H1 (cell line): ENCODE results near the gene CTDP1. TPM values are rescaled to one million over a fixed set of nuclear protein-coding genes. Genes with fewer than 3 reads are reported as not detected.

Source experiments
- CTCF ChIA-PET: fragments of 300-600 bp; sonication (Branson Sonifier 250); formaldehyde crosslinking; loops from one replicate; lab custom pipeline; 2021; ENCODE audit not compliant: partially characterized antibody; lab: Charles Lee
- POLR2A ChIA-PET: fragments of 300-600 bp; sonication (Branson Sonifier 250); formaldehyde crosslinking; loops from one replicate; lab custom pipeline; 2021; ENCODE audit warnings: inconsistent platforms; ENCODE audit not compliant: partially characterized antibody; lab: Charles Lee
- DNase-seq, 2 experiments: peaks; one replicate each; pipeline versions ENCODE4 v3.0.0 to v3.0.0-alpha.2; 2010 to 2022; ENCODE audit warnings: low spot score in 2 of 2, low read depth in 1 of 2, mixed read lengths in 1 of 2
- FAIRE-seq: peaks from 2 replicates; lab custom pipeline; 2011; peaks lifted over from hg19 to GRCh38; lab: Jason Lieb, UNC
- H2AFZ ChIP-seq: 2 replicates; pipeline ENCODE4 v1.8.1; 2012; ENCODE audit warnings: low read length, inconsistent platforms
- H2AK5ac ChIP-seq: 2 replicates; pipeline ENCODE4 v1.6.1; 2013; ENCODE audit warnings: low read depth, low read length
- H2BK120ac ChIP-seq: replicated peaks from 2 replicates; pipeline ENCODE3; 2013; ENCODE audit warnings: low read depth, low read length, inconsistent platforms
- H2BK12ac ChIP-seq: 2 replicates; pipeline ENCODE4 v1.6.1; 2013; ENCODE audit warnings: low read depth, low read length
- H2BK15ac ChIP-seq: 2 replicates; pipeline ENCODE4 v1.6.1; 2013; ENCODE audit warnings: low read length
- H2BK20ac ChIP-seq: 2 replicates; pipeline ENCODE4 v1.6.1; 2013; ENCODE audit warnings: low read length
- H2BK5ac ChIP-seq: 2 replicates; pipeline ENCODE4 v1.6.1; 2013; ENCODE audit warnings: low read depth, low read length
- H3K14ac ChIP-seq: 2 replicates; pipeline ENCODE4 v1.6.1; 2013; ENCODE audit warnings: inconsistent platforms; ENCODE audit not compliant: insufficient read length
- H3K18ac ChIP-seq: 2 replicates; pipeline ENCODE4 v1.6.1; 2013; ENCODE audit warnings: low read length; ENCODE audit errors: extremely low read depth
- H3K23ac ChIP-seq: 2 replicates; pipeline ENCODE4 v1.6.1; 2013; ENCODE audit warnings: inconsistent platforms; ENCODE audit not compliant: insufficient read length
- H3K23me2 ChIP-seq: 2 replicates; pipeline ENCODE4 v1.6.1; 2013; ENCODE audit warnings: low read depth, low read length
- H3K27ac ChIP-seq: 2 replicates; pipeline ENCODE4 v1.6.1; 2011; ENCODE audit warnings: low read depth, low read length, inconsistent platforms
- H3K27me3 ChIP-seq, 4 experiments: replicated peaks in 1 of 4; 1 replicate in 1 of 4; 2 replicates in 3 of 4; pipeline versions ENCODE4 v1.6.1 to v1.8.1; 2011 to 2013; ENCODE audit warnings: low read length in 3 of 4, mild to moderate bottlenecking in 3 of 4, inconsistent platforms in 2 of 4, mixed read lengths in 2 of 4, moderate library complexity in 1 of 4; ENCODE audit not compliant: control insufficient read depth in 3 of 4, insufficient read depth in 3 of 4; ENCODE audit errors: extremely low read depth in 1 of 4
- H3K36me3 ChIP-seq, 4 experiments: 2 replicates each; pipeline versions ENCODE4 v1.6.1 to v1.8.1; 2011 to 2013; ENCODE audit warnings: mild to moderate bottlenecking in 4 of 4, low read length in 3 of 4, moderate library complexity in 2 of 4, control low read depth in 1 of 4, inconsistent platforms in 1 of 4; ENCODE audit not compliant: insufficient read depth in 4 of 4, control insufficient read depth in 2 of 4
- H3K4ac ChIP-seq: replicated peaks from 2 replicates; pipeline ENCODE3; 2013; ENCODE audit warnings: low read length, low read depth, mixed read lengths, inconsistent platforms; ENCODE audit not compliant: insufficient read length
- H3K4me1 ChIP-seq, 4 experiments: replicated peaks in 1 of 4; 1 replicate in 1 of 4; 2 replicates in 3 of 4; pipeline versions ENCODE4 v1.6.1 to v1.8.1; 2011 to 2013; ENCODE audit warnings: low read length in 3 of 4, inconsistent platforms in 2 of 4, mixed read lengths in 1 of 4; ENCODE audit not compliant: insufficient read depth in 4 of 4, control insufficient read depth in 3 of 4
- H3K4me2 ChIP-seq, 2 experiments: 2 replicates each; pipeline versions ENCODE4 v1.6.1 to v1.8.1; 2011 to 2013; ENCODE audit warnings: low read depth in 2 of 2, low read length in 2 of 2, control low read depth in 1 of 2, inconsistent platforms in 1 of 2, mild to moderate bottlenecking in 1 of 2; ENCODE audit not compliant: insufficient read depth in 1 of 2
- H3K4me3 ChIP-seq, 4 experiments: fragments of 200-600, 300-600 bp in 1 of 4; sonication (generic), shearing (Covaris generic), sonication (Bioruptor Twin) in 1 of 4; 2 replicates each; pipeline versions ENCODE4 v1.5.1 to v1.8.1; 2011 to 2016; ENCODE audit warnings: low read length in 4 of 4, low read depth in 3 of 4, control low read depth in 2 of 4, inconsistent platforms in 2 of 4, mild to moderate bottlenecking in 2 of 4, mixed read lengths in 1 of 4, moderate library complexity in 1 of 4; ENCODE audit not compliant: insufficient read depth in 2 of 4; ENCODE audit errors: extremely low read depth in 1 of 4
- H3K56ac ChIP-seq: replicated peaks from 2 replicates; pipeline ENCODE3; 2013; ENCODE audit warnings: low read depth, mild to moderate bottlenecking, mixed read lengths, low read length, inconsistent platforms; ENCODE audit not compliant: insufficient read length
- H3K79me1 ChIP-seq: 2 replicates; pipeline ENCODE4 v1.6.1; 2013; ENCODE audit warnings: low read depth, low read length, control low read depth
- H3K79me2 ChIP-seq, 2 experiments: 2 replicates each; pipeline versions ENCODE4 v1.6.1 to v1.8.1; 2012 to 2013; ENCODE audit warnings: low read length in 2 of 2, mild to moderate bottlenecking in 2 of 2, inconsistent platforms in 1 of 2; ENCODE audit not compliant: insufficient read depth in 2 of 2, control insufficient read depth in 1 of 2
- H3K9ac ChIP-seq, 4 experiments: replicated peaks in 1 of 4; 1 replicate in 1 of 4; 2 replicates in 3 of 4; pipeline versions ENCODE4 v1.6.1 to v1.8.1; 2011 to 2013; ENCODE audit warnings: low read depth in 3 of 4, low read length in 3 of 4, control low read depth in 2 of 4, mild to moderate bottlenecking in 2 of 4, moderate library complexity in 2 of 4, inconsistent platforms in 1 of 4; ENCODE audit errors: extremely low read depth in 1 of 4
- H3K9me3 ChIP-seq, 2 experiments: 2 replicates each; pipeline versions ENCODE4 v1.6.1 to v1.8.1; 2012 to 2013; ENCODE audit warnings: mild to moderate bottlenecking in 2 of 2, moderate library complexity in 2 of 2, control low read depth in 1 of 2, inconsistent platforms in 1 of 2, low read depth in 1 of 2, low read length in 1 of 2, mixed read lengths in 1 of 2; ENCODE audit not compliant: insufficient read depth in 2 of 2
- H4K20me1 ChIP-seq, 2 experiments: replicated peaks in 1 of 2; 2 replicates each; pipeline versions ENCODE3 to v1.8.1; 2011 to 2013; ENCODE audit warnings: inconsistent platforms in 2 of 2, low read length in 2 of 2, mild to moderate bottlenecking in 1 of 2; ENCODE audit not compliant: insufficient read depth in 2 of 2, control insufficient read depth in 1 of 2
- H4K5ac ChIP-seq: 2 replicates; pipeline ENCODE4 v1.6.1; 2013; ENCODE audit warnings: low read length, low read depth, mixed read lengths, inconsistent platforms; ENCODE audit not compliant: insufficient read length
- H4K8ac ChIP-seq: 2 replicates; pipeline ENCODE4 v1.8.0; 2013; ENCODE audit warnings: mild to moderate bottlenecking, moderate library complexity, low read length, inconsistent platforms; ENCODE audit not compliant: insufficient read depth; ENCODE audit errors: extremely low read depth
- H4K91ac ChIP-seq: replicated peaks from 2 replicates; pipeline ENCODE3; 2013; ENCODE audit warnings: low read length, mixed read lengths, inconsistent platforms; ENCODE audit not compliant: insufficient read length
- ASH2L ChIP-seq: fragments of 200-600, 300-600 bp; sonication (generic); IDR thresholded peaks from one replicate; pipeline ENCODE4 v1.7.1; 2017; ENCODE audit warnings: low read length
- CBX8 ChIP-seq: fragments of 300-800, 300-1000 bp; sonication (generic); IDR thresholded peaks from 2 replicates; pipeline ENCODE4 v1.7.1; 2016; ENCODE audit warnings: low read depth, low read length, borderline replicate concordance
- EP300 ChIP-seq, 2 experiments: IDR thresholded peaks; 1 replicate in 1 of 2; 2 replicates in 1 of 2; pipeline ENCODE4 v1.6.1; 2011 to 2012; ENCODE audit warnings: low read depth in 2 of 2, low read length in 2 of 2, mild to moderate bottlenecking in 2 of 2, borderline replicate concordance in 1 of 2, inconsistent platforms in 1 of 2, moderate library complexity in 1 of 2
- EZH2 ChIP-seq: fragments of 200-600 bp; sonication (generic); IDR thresholded peaks from 2 replicates; pipeline ENCODE4 v1.7.1; 2012; ENCODE audit warnings: low read depth, mild to moderate bottlenecking, moderate library complexity, low read length, inconsistent platforms; ENCODE audit not compliant: severe bottlenecking
- PHF8 ChIP-seq: fragments of 200-600 bp; sonication (generic); conservative IDR thresholded peaks from 2 replicates; pipeline ENCODE4 v1.7.1; 2012; ENCODE audit warnings: low read depth, mild to moderate bottlenecking, inconsistent platforms, low read length, moderate library complexity
- SIRT6 ChIP-seq: IDR thresholded peaks from one replicate; pipeline ENCODE4 v1.7.1; 2012; ENCODE audit warnings: low read length, inconsistent platforms
- SP2 ChIP-seq: IDR thresholded peaks from 2 replicates; pipeline ENCODE4 v1.6.1; 2012; ENCODE audit warnings: mild to moderate bottlenecking, low read length, inconsistent platforms
- SUZ12 ChIP-seq: fragments of 200-600 bp; sonication (generic); IDR thresholded peaks from 2 replicates; pipeline ENCODE4 v1.6.1; 2012; ENCODE audit warnings: mild to moderate bottlenecking, inconsistent platforms, low read length, moderate library complexity, mixed read lengths
- WGBS, 2 experiments: shearing (Covaris generic) in 1 of 2; methylation state at CpG; one replicate each; pipeline versions ENCODE4 v1.1.6 to v1.1.7; 2013 to 2015; ENCODE audit warnings: low lambda C conversion rate in 2 of 2, mixed read lengths in 2 of 2, inconsistent platforms in 1 of 2, low coverage in 1 of 2, missing lambda C conversion rate in 1 of 2; ENCODE audit not compliant: insufficient replicate concordance in 2 of 2, insufficient coverage in 1 of 2, insufficient read length in 1 of 2; ENCODE audit errors: extremely low coverage in 1 of 2, missing lambda C conversion rate in 1 of 2; 5-methylcytosine and 5-hydroxymethylcytosine counted together
- polyA plus RNA-seq, 7 experiments: library from polyadenylated mRNA; depleted of rRNA in 3 of 7; stranded (reverse) in 5 of 7; unstranded in 2 of 7; fragments of >200 nt in 5 of 7; fragments of 200-250 nt in 2 of 7; gene quantifications; 1 replicate in 5 of 7; 2 replicates in 1 of 7; 4 replicates in 1 of 7; pipeline versions ENCODE4 v1.2.1 to v1.2.3, GENCODE V29; 2011 to 2013; ENCODE audit warnings: missing spikeins in 2 of 7, mixed read lengths in 2 of 7
- total RNA-seq: library from RNA; stranded (reverse); fragmentation: NEBNext Ultra II Directional; extraction: Animal tissue kit (Norgen Biotek cat#: 25700); gene quantifications from 2 replicates; pipeline ENCODE4 v1.2.1, GENCODE V29; 2021
- TF ChIP-seq, protein P1 (sequence below): IDR thresholded peaks from 2 replicates; pipeline ENCODE4 v1.6.1; 2012; ENCODE audit warnings: inconsistent platforms

CTDP1 gene
- total and polyA plus RNA-seq, 2 of the 8 experiments (the other 6 are each of a cell fraction or from before 2014, with no cell fraction given), result 16.6 to 37.0 TPM

DNA sequence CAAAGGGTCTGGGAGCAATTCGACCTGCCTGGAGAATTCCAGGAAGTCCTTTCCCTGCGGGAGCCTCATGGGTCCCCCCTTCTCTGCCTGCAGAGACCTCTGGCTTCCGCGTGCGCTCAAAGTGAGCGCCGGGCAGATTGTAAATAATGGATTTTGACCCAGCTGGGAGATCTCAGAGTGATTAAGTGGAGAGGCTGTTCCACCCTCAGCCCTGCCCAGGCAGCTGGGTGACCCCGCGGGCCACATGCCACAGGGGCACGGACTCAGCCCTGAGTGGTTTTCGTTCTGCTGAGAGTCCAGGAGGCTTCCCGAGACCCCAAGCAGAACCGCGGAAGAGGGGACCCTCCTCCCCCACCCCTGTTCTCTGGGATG, 119.4 kb downstream of the CTDP1 start:
- Histone ChIP-seq H3K79me2 (no peaks in the 10 kb centered on the region), H2AFZ (no peak overlapping the region), H3K18ac (no peak overlapping the region), H4K5ac (no peak overlapping the region), H3K14ac (no peak overlapping the region), H3K36me3 (no peaks in the 10 kb centered on the region), H4K8ac (no peak overlapping the region), H3K79me1 (no peaks in the 10 kb centered on the region), H3K27me3 (peaks cover 22 to 45% (median 41%) of the 10 kb centered on the region in 4 experiments), H2BK20ac (no peak overlapping the region), H3K4me2 (peak overlapping the region; percentile 75 to 89), H2BK120ac (no peak overlapping the region), H3K4me3 (peak overlapping the region; percentile 33 to 76 (median 60)), H4K91ac (no peak overlapping the region), H3K23ac (no peak overlapping the region), H3K56ac (no peak overlapping the region), H3K4ac (no peak overlapping the region), H2BK15ac (no peak overlapping the region), H4K20me1 (peaks cover 1 to 6% of the 10 kb centered on the region in 2 experiments), H2BK12ac (no peak overlapping the region), H2BK5ac (no peak overlapping the region), H3K23me2 (peaks cover 8% of the 10 kb centered on the region; the same call in 1 of the 2 replicates), H3K9me3 (no peaks in the 10 kb centered on the region), H2AK5ac (no peak overlapping the region), H3K9ac (no peak overlapping the region), H3K27ac (no peak overlapping the region), H3K4me1 (peaks cover 0 to 12% (median 5%) of the 10 kb centered on the region in 4 experiments; a peak in 5 of 7 replicates)
- TF ChIP-seq SP2 (no peak), PHF8 (no peak), ASH2L (no peak), EZH2 (peak; percentile 55), SUZ12 (peak; percentile 10; the same call in 1 of the 2 replicates), EP300 (IDR thresholded peaks at IDR 0.05; ENCODE audit: borderline replicate concordance in 1 of 2, low read depth in 2 of 2, low read length in 2 of 2) (no peak), CBX8 (no peak), SIRT6 (no peak)
- TF ChIP-seq, protein P1, sequence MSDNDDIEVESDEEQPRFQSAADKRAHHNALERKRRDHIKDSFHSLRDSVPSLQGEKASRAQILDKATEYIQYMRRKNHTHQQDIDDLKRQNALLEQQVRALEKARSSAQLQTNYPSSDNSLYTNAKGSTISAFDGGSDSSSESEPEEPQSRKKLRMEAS, result 0 out of 2 replicates have a peak, but pooled peaks have one; percentile 11
- FAIRE-seq, result no peak
- WGBS, 2 experiments, result 12% methylated on average over 14 of the region's 14 CpGs; no CpG with 5 or more reads in 1 of the 2 experiments
- ChIA-PET CTCF (interaction anchor here (0.5 to 1.9 kb wide), 6 partner anchors 7 to 261 kb away, joined by 3 to 4 read pairs (median 3); no protein-coding TSS in a partner anchor), POLR2A (no interaction called here)
- peak in 1 of 2 experiments; percentile 66 for DNase-seq
